Natural killer cell (primary cell): ENCODE measurements around the gene KREMEN1. TPM values are rescaled to one million over a fixed set of nuclear protein-coding genes. Genes with fewer than 3 reads are reported as not detected.
A peak's percentile ranks its signal among the peaks of the same experiment; 100 is the strongest.

Experiments used
- ATAC-seq, 3 donors: fragments of 150-1000 bp in 2 of 3; fragments of 200-7000 bp in 1 of 3; cut with Tn5 transposase; 1 replicate in 1 of 3; 2 replicates in 2 of 3; pipeline ENCODE4 v1.10.0; 2021; ENCODE audit warnings: mild to moderate bottlenecking in 2 of 3, moderate library complexity in 2 of 3
- DNase-seq, 2 donors: peaks; one replicate each; pipeline versions ENCODE4 v3.0.0 to v3.0.0-alpha.2; 2013 to 2021; ENCODE audit warnings: mixed read lengths in 1 of 2
- H3K27ac ChIP-seq: one replicate; pipeline ENCODE4 v1.5.1; 2013; ENCODE audit warnings: mild to moderate bottlenecking, low read length
- H3K27me3 ChIP-seq: one replicate; pipeline ENCODE4 v1.6.1; 2013; ENCODE audit warnings: low read length; ENCODE audit not compliant: control insufficient read depth, insufficient read depth
- H3K36me3 ChIP-seq: one replicate; pipeline ENCODE4 v1.6.1; 2013; ENCODE audit warnings: low read length; ENCODE audit not compliant: control insufficient read depth, insufficient read depth
- H3K4me1 ChIP-seq: one replicate; pipeline ENCODE4 v1.6.1; 2013; ENCODE audit warnings: low read length; ENCODE audit not compliant: control insufficient read depth, insufficient read depth
- H3K4me3 ChIP-seq: one replicate; pipeline ENCODE4 v1.5.1; 2013; ENCODE audit warnings: low read length
- H3K9me3 ChIP-seq: one replicate; pipeline ENCODE4 v1.6.1; 2013; ENCODE audit warnings: low read length; ENCODE audit not compliant: control insufficient read depth, insufficient read depth
- H3K27ac Mint-ChIP-seq, 2 donors: one replicate each; pipeline ENCODE4 v1.8.0; 2022; ENCODE audit warnings: mild to moderate bottlenecking in 2 of 2, mixed read lengths in 2 of 2, moderate library complexity in 1 of 2
- H3K27me3 Mint-ChIP-seq, 2 donors: one replicate each; pipeline ENCODE4 v1.8.0; 2022; ENCODE audit warnings: low read depth in 2 of 2, mixed read lengths in 2 of 2
- H3K36me3 Mint-ChIP-seq: one replicate; pipeline ENCODE4 v1.8.0; 2022; ENCODE audit warnings: mixed read lengths
- H3K4me1 Mint-ChIP-seq, 2 donors: one replicate each; pipeline ENCODE4 v1.8.0; 2022; ENCODE audit warnings: mixed read lengths in 2 of 2
- H3K4me3 Mint-ChIP-seq: one replicate; pipeline ENCODE4 v1.8.0; 2022; ENCODE audit warnings: mild to moderate bottlenecking, moderate library complexity, mixed read lengths
- H3K9me3 Mint-ChIP-seq, 2 donors: one replicate each; pipeline ENCODE4 v1.8.0; 2022; ENCODE audit warnings: mixed read lengths in 2 of 2
- WGBS: methylation state at CpG from one replicate; pipeline ENCODE4 v1.1.7; 2013; ENCODE audit warnings: missing lambda C conversion rate; ENCODE audit not compliant: insufficient coverage; 5-methylcytosine and 5-hydroxymethylcytosine counted together
- intact Hi-C: fragments of 100-400 bp; cut with micrococcal nuclease; formaldehyde crosslinking; loops from one replicate; pipeline ENCODE4 v1.14.2; 2022
- total RNA-seq, 4 donors: library from RNA; stranded (reverse); fragments of 120-200 nt in 1 of 4; gene quantifications; one replicate each; pipeline versions ENCODE4 v1.2.3 to v1.2.4, GENCODE V29; 2013 to 2022
- TF ChIP-seq, protein P1 (sequence below): fragments of 200-600 bp; IDR thresholded peaks from one replicate; pipeline ENCODE4 v1.8.0; 2022; ENCODE audit warnings: antibody characterized with exemption

Gene KREMEN1
- total RNA-seq, 3 donors from 2014 or later (not counting 1 experiment from before 2014, with no cell fraction given): 0.23 TPM; not detected in 2

GRCh38 chr22:29074276-29074772, 1.5 kb downstream of the KREMEN1 start:
- H3K27ac Mint-ChIP-seq: no peak overlapping the region
- no peak overlapping the region for H3K27ac ChIP-seq
- no peak overlapping the region for H3K4me3 ChIP-seq
- ATAC-seq (no peak), DNase-seq (no peak)
- TF ChIP-seq, protein P1, sequence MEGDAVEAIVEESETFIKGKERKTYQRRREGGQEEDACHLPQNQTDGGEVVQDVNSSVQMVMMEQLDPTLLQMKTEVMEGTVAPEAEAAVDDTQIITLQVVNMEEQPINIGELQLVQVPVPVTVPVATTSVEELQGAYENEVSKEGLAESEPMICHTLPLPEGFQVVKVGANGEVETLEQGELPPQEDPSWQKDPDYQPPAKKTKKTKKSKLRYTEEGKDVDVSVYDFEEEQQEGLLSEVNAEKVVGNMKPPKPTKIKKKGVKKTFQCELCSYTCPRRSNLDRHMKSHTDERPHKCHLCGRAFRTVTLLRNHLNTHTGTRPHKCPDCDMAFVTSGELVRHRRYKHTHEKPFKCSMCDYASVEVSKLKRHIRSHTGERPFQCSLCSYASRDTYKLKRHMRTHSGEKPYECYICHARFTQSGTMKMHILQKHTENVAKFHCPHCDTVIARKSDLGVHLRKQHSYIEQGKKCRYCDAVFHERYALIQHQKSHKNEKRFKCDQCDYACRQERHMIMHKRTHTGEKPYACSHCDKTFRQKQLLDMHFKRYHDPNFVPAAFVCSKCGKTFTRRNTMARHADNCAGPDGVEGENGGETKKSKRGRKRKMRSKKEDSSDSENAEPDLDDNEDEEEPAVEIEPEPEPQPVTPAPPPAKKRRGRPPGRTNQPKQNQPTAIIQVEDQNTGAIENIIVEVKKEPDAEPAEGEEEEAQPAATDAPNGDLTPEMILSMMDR: no peak
- intact Hi-C loops: no loop called here
- H3K9me3 ChIP-seq: no peaks in the 10 kb centered on the region
- H3K4me3 Mint-ChIP-seq: peak overlapping the region; percentile 72
- WGBS: 75% methylated on average over 9 of the region's 10 CpGs
- H3K36me3 ChIP-seq: no peaks in the 10 kb centered on the region
- peaks cover 17 to 31% of the 10 kb centered on the region in 2 donors for H3K4me1 Mint-ChIP-seq
- H3K36me3 Mint-ChIP-seq: no peaks in the 10 kb centered on the region
- H3K4me1 ChIP-seq: peaks cover 27% of the 10 kb centered on the region
- no peaks in the 10 kb centered on the region for H3K9me3 Mint-ChIP-seq
- H3K27me3 Mint-ChIP-seq: peaks cover 63 to 65% of the 10 kb centered on the region in 2 donors
- H3K27me3 ChIP-seq: peaks cover 36% of the 10 kb centered on the region

DNA sequence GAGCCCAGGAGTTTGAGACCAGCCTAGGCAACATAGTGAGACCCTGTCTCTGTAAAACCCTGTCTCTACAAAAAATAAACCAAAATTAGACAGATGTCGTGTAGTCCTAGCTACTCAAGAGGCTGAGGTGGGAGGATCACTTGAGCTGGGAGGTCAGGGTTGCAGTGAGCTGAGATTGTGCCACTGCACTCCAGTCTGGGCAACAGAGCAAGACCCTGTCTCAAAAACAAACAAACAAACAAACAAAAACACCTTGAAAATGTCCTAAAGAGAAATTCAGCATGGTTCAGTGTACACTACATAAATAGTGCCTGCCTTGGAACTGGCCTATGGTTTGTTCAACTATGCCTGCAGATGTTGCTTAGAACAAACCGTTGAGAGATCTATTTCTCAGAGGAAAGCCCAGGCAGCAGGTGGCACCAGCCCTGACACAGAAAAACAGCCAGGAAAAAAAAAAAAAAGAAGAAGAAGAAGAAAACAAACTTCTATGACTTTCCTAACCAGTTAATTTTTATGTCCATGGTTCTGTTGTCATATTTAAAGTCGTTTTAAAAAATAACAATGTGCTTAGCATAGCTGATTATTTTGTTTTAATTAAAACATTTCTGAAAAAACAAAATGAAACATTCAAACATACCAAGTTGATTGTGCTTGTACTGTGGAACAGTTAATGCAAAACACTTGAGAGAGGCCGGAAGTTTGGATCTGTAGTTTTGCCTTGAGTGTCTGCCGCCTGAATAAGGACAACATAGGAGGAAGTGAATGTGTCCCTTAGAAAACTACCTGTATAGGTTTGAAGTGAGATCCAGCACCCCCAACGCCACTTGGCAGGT, 5.4 kb downstream of the KREMEN1 start:
- Histone ChIP-seq H3K27me3 (peaks cover 37% of the 10 kb centered on the region), H3K9me3 (no peaks in the 10 kb centered on the region), H3K4me1 (peaks cover 21% of the 10 kb centered on the region), H3K27ac (no peak overlapping the region), H3K4me3 (no peak overlapping the region), H3K36me3 (no peaks in the 10 kb centered on the region)
- H3K27me3 Mint-ChIP-seq: peaks cover 52 to 69% of the 10 kb centered on the region in 2 donors
- TF ChIP-seq, protein P1: no peak
- no peaks in the 10 kb centered on the region for H3K36me3 Mint-ChIP-seq
- WGBS: 79% methylated on average over 5 of the region's 6 CpGs
- H3K4me1 Mint-ChIP-seq: peaks cover 18 to 28% of the 10 kb centered on the region in 2 donors
- intact Hi-C loops: no loop called here
- no peak for ATAC-seq
- H3K4me3 Mint-ChIP-seq: no peak overlapping the region
- H3K27ac Mint-ChIP-seq: no peak overlapping the region
- DNase-seq: no peak
- H3K9me3 Mint-ChIP-seq: no peaks in the 10 kb centered on the region

DNA sequence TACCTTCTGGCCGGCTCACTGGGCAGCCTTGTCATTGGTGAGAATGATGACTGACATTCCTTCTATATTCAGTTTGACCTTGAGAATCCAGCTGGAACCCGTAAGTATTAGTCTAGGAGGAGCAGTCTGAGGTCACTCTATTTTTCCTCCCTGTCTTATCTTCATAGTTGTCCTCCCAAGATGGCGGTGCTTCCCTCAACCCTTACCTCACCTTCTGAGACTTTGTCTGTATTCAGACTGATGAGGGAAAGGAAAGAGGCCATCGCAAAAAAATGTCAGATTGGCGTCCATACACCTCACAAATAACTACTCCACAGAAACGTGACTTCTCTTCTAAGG, 6.0 kb downstream of the KREMEN1 start:
- intact Hi-C loops: no loop called here
- no peak overlapping the region for H3K27ac ChIP-seq
- no peaks in the 10 kb centered on the region for H3K36me3 ChIP-seq
- DNase-seq (no peak), ATAC-seq (no peak)
- H3K9me3 ChIP-seq: no peaks in the 10 kb centered on the region
- peaks cover 55 to 73% of the 10 kb centered on the region in 2 donors for H3K27me3 Mint-ChIP-seq
- 100% methylated on average over 1 of the region's 6 CpGs for whole genome bisulfite sequencing
- no peaks in the 10 kb centered on the region for H3K36me3 Mint-ChIP-seq
- TF ChIP-seq, protein P1: no peak
- no peak overlapping the region for H3K4me3 Mint-ChIP-seq
- no peak overlapping the region for H3K4me3 ChIP-seq
- peaks cover 31% of the 10 kb centered on the region for H3K27me3 ChIP-seq
- H3K9me3 Mint-ChIP-seq: no peaks in the 10 kb centered on the region
- peaks cover 15% of the 10 kb centered on the region for H3K4me1 ChIP-seq
- peaks cover 18 to 26% of the 10 kb centered on the region in 2 donors for H3K4me1 Mint-ChIP-seq
- H3K27ac Mint-ChIP-seq: no peak overlapping the region
